ENCODE data around the gene CFHR3. TPM values are rescaled to one million over a fixed set of nuclear protein-coding genes. Genes with fewer than 3 reads are reported as not detected.

Gene CFHR3
- total RNA-seq, 1 experiment from 2014 or later, result 0.24 TPM

DNA sequence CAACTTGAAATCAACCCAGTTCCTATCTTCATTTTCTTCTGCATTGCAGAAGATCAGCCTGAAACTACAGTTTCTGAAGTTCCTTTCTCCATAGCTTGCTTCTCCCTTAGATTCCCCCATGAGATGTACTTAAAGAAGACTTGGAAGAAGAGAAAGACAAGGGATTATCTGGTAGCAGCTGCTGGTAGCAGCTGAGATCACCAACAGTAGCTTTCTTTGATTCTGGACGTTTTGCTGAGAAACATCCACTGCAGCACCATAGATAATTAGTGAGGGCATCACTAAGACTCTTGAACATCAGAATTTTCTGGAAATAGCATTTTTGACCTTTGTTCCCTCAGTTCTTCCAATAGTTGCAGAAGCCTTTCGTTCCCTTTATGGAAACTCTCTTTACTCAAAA is 465 bp upstream of the CFHR3 start:
- ATAC-seq (no peak), DNase-seq (ENCODE audit: low spot score) (no peak)
- Mint-ChIP-seq H3K9me3 (no peaks in the 10 kb centered on the region), H3K27me3 (ENCODE audit: low read depth) (no peaks in the 10 kb centered on the region), H3K4me1 (no peaks in the 10 kb centered on the region), H3K27ac (no peak overlapping the region), H3K36me3 (no peaks in the 10 kb centered on the region), H3K4me3 (no peak overlapping the region)
- POLR2A ChIA-PET, result no interaction called here
- CTCF ChIA-PET, result no interaction called here
- no peak for TF ChIP-seq NFATC4 (CRISPR knock-in tag; IDR thresholded peaks at IDR 0.05)

DNA sequence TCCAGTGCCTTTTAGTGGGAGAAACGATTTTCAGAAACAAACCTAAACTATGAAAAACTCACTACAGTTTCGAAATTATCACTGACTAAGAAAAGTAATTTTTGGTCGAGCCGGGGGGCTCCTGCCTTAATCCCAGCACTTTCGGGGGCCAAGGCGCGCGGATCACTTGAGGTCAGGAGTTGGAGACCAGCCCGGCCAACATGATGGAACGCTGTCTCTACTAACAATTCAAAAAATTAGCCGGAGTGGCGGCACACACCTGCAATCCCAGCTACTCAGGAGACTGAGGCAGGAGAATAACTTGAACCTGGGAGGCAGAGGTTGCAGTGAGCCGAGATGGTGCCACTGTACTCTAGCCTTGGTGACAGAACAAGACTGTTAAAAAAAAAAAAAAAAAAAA is 3.0 kb downstream of the CFHR3 start:
- Mint-ChIP-seq H3K36me3 (no peaks in the 10 kb centered on the region), H3K27ac (no peak overlapping the region), H3K27me3 (ENCODE audit: low read depth) (no peaks in the 10 kb centered on the region), H3K9me3 (no peaks in the 10 kb centered on the region), H3K4me1 (no peaks in the 10 kb centered on the region), H3K4me3 (no peak overlapping the region)
- no peak for DNase-seq (ENCODE audit: low spot score)
- ChIA-PET CTCF (no interaction called here), POLR2A (no interaction called here)
- ATAC-seq, result no peak
- TF ChIP-seq, protein P1, sequence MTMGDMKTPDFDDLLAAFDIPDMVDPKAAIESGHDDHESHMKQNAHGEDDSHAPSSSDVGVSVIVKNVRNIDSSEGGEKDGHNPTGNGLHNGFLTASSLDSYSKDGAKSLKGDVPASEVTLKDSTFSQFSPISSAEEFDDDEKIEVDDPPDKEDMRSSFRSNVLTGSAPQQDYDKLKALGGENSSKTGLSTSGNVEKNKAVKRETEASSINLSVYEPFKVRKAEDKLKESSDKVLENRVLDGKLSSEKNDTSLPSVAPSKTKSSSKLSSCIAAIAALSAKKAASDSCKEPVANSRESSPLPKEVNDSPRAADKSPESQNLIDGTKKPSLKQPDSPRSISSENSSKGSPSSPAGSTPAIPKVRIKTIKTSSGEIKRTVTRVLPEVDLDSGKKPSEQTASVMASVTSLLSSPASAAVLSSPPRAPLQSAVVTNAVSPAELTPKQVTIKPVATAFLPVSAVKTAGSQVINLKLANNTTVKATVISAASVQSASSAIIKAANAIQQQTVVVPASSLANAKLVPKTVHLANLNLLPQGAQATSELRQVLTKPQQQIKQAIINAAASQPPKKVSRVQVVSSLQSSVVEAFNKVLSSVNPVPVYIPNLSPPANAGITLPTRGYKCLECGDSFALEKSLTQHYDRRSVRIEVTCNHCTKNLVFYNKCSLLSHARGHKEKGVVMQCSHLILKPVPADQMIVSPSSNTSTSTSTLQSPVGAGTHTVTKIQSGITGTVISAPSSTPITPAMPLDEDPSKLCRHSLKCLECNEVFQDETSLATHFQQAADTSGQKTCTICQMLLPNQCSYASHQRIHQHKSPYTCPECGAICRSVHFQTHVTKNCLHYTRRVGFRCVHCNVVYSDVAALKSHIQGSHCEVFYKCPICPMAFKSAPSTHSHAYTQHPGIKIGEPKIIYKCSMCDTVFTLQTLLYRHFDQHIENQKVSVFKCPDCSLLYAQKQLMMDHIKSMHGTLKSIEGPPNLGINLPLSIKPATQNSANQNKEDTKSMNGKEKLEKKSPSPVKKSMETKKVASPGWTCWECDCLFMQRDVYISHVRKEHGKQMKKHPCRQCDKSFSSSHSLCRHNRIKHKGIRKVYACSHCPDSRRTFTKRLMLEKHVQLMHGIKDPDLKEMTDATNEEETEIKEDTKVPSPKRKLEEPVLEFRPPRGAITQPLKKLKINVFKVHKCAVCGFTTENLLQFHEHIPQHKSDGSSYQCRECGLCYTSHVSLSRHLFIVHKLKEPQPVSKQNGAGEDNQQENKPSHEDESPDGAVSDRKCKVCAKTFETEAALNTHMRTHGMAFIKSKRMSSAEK (CRISPR knock-in tag; IDR thresholded peaks at IDR 0.05; ENCODE audit: borderline replicate concordance), result no peak
- TF ChIP-seq, protein P2, sequence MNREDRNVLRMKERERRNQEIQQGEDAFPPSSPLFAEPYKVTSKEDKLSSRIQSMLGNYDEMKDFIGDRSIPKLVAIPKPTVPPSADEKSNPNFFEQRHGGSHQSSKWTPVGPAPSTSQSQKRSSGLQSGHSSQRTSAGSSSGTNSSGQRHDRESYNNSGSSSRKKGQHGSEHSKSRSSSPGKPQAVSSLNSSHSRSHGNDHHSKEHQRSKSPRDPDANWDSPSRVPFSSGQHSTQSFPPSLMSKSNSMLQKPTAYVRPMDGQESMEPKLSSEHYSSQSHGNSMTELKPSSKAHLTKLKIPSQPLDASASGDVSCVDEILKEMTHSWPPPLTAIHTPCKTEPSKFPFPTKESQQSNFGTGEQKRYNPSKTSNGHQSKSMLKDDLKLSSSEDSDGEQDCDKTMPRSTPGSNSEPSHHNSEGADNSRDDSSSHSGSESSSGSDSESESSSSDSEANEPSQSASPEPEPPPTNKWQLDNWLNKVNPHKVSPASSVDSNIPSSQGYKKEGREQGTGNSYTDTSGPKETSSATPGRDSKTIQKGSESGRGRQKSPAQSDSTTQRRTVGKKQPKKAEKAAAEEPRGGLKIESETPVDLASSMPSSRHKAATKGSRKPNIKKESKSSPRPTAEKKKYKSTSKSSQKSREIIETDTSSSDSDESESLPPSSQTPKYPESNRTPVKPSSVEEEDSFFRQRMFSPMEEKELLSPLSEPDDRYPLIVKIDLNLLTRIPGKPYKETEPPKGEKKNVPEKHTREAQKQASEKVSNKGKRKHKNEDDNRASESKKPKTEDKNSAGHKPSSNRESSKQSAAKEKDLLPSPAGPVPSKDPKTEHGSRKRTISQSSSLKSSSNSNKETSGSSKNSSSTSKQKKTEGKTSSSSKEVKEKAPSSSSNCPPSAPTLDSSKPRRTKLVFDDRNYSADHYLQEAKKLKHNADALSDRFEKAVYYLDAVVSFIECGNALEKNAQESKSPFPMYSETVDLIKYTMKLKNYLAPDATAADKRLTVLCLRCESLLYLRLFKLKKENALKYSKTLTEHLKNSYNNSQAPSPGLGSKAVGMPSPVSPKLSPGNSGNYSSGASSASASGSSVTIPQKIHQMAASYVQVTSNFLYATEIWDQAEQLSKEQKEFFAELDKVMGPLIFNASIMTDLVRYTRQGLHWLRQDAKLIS (CRISPR knock-in tag; IDR thresholded peaks at IDR 0.05; ENCODE audit: borderline replicate concordance), result no peak
- TF ChIP-seq, protein P3, sequence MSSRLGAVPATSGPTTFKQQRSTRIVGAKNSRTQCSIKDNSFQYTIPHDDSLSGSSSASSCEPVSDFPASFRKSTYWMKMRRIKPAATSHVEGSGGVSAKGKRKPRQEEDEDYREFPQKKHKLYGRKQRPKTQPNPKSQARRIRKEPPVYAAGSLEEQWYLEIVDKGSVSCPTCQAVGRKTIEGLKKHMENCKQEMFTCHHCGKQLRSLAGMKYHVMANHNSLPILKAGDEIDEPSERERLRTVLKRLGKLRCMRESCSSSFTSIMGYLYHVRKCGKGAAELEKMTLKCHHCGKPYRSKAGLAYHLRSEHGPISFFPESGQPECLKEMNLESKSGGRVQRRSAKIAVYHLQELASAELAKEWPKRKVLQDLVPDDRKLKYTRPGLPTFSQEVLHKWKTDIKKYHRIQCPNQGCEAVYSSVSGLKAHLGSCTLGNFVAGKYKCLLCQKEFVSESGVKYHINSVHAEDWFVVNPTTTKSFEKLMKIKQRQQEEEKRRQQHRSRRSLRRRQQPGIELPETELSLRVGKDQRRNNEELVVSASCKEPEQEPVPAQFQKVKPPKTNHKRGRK (CRISPR knock-in tag; IDR thresholded peaks at IDR 0.05; ENCODE audit: borderline replicate concordance), result no peak
- TF ChIP-seq ZNF416 (CRISPR knock-in tag; IDR thresholded peaks at IDR 0.05) (no peak), CREM (CRISPR knock-in tag; IDR thresholded peaks at IDR 0.05) (no peak), SMAD3 (CRISPR knock-in tag; IDR thresholded peaks at IDR 0.05; ENCODE audit: borderline replicate concordance) (no peak), ETV6 (CRISPR knock-in tag; IDR thresholded peaks at IDR 0.05) (no peak), SOX15 (CRISPR knock-in tag; IDR thresholded peaks at IDR 0.05) (no peak)
- TF ChIP-seq, protein P4, sequence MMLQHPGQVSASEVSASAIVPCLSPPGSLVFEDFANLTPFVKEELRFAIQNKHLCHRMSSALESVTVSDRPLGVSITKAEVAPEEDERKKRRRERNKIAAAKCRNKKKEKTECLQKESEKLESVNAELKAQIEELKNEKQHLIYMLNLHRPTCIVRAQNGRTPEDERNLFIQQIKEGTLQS (CRISPR knock-in tag; conservative IDR thresholded peaks at IDR 0.05), result no peak
- TF ChIP-seq, protein P5, sequence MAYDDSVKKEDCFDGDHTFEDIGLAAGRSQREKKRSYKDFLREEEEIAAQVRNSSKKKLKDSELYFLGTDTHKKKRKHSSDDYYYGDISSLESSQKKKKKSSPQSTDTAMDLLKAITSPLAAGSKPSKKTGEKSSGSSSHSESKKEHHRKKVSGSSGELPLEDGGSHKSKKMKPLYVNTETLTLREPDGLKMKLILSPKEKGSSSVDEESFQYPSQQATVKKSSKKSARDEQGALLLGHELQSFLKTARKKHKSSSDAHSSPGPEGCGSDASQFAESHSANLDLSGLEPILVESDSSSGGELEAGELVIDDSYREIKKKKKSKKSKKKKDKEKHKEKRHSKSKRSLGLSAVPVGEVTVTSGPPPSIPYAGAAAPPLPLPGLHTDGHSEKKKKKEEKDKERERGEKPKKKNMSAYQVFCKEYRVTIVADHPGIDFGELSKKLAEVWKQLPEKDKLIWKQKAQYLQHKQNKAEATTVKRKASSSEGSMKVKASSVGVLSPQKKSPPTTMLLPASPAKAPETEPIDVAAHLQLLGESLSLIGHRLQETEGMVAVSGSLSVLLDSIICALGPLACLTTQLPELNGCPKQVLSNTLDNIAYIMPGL (CRISPR knock-in tag; IDR thresholded peaks at IDR 0.05), result no peak

Data from WTC11 (cell line).